GM20431 (cell line): ENCODE data around the gene YIPF1.
"Not testable (repeated sequence)": the region's sequence is repeated elsewhere in the genome, so short reads cannot be mapped to it uniquely, and the experiment has no call there.

Experiments
- in situ Hi-C: fragments of 300-500 bp; cut with MseI, MboI; formaldehyde crosslinking; loops from one replicate; pipeline ENCODE4 v1.15.0; 2020; ENCODE audit warnings: low sequenced_read_pairs; ENCODE audit not compliant: unreplicated experiment

The YIPF1 gene

GRCh38 chr1:53896635-53897229 is 7.1 kb upstream of the YIPF1 start:
- in situ Hi-C loops: no loop called here

- in situ Hi-C loops: no loop called here
Measured at GRCh38 chr1:53895421-53895820, 5.8 kb upstream of the YIPF1 start.

GRCh38 chr1:53894644-53895043 is 5.0 kb upstream of the YIPF1 start:
- in situ Hi-C loops: no loop called here

- in situ Hi-C loops: no loop called here
Measured at GRCh38 chr1:53893999-53894636, 4.5 kb upstream of the YIPF1 start, which contains the start of gene DIO1. TSS of gene DIO1 (plus strand) at chr1:53894187. CDS start at chr1:53894211, 24 bp downstream.

- in situ Hi-C loops: no loop called here
Measured at GRCh38 chr1:53892911-53893310, 3.3 kb upstream of the YIPF1 start.

- in situ Hi-C loops: no loop called here
Measured at GRCh38 chr1:53891678-53892077, 2.1 kb upstream of the YIPF1 start.

- in situ Hi-C loops: no loop called here
Measured at GRCh38 chr1:53891018-53891417, 1.4 kb upstream of the YIPF1 start.

GRCh38 chr1:53890522-53890941 is 935 bp upstream of the YIPF1 start:
- in situ Hi-C loops: no loop called here

GRCh38 chr1:53888681-53889080 is 916 bp downstream of the YIPF1 start:
- in situ Hi-C loops: no loop called here

GRCh38 chr1:53883600-53883999 is 6.0 kb downstream of the YIPF1 start:
- in situ Hi-C loops: not testable (repeated sequence)

GRCh38 chr1:53881853-53882252 is 7.7 kb downstream of the YIPF1 start:
- in situ Hi-C loops: not testable (repeated sequence)

GRCh38 chr1:53878492-53879105 is 11.0 kb downstream of the YIPF1 start:
- in situ Hi-C loops: no loop called here

- in situ Hi-C loops: not testable (repeated sequence)
Measured at GRCh38 chr1:53875150-53875549, 14.4 kb downstream of the YIPF1 start.

GRCh38 chr1:53871773-53872484 is 17.7 kb downstream of the YIPF1 start:
- in situ Hi-C loops: no loop called here

GRCh38 chr1:53871221-53871620 is 18.4 kb downstream of the YIPF1 start:
- in situ Hi-C loops: no loop called here

GRCh38 chr1:53869454-53870117 is 20.0 kb downstream of the YIPF1 start:
- in situ Hi-C loops: no loop called here

GRCh38 chr1:53868565-53868964 is 21.0 kb downstream of the YIPF1 start:
- in situ Hi-C loops: no loop called here

GRCh38 chr1:53862507-53862906 is 27.1 kb downstream of the YIPF1 start:
- in situ Hi-C loops: no loop called here

- in situ Hi-C loops: no loop called here
Measured at GRCh38 chr1:53860967-53861411, 28.6 kb downstream of the YIPF1 start.

- in situ Hi-C loops: loop anchor here (10.0 kb wide), 1 partner anchor 103 kb away; no protein-coding TSS in a partner anchor
Measured at GRCh38 chr1:53851571-53852285, 37.9 kb downstream of the YIPF1 start.
